ENCODE results near the gene PTER.

Gene PTER

GRCh38 chr10:16436758-16437539 is at the start of gene PTER:
PTER (plus strand) TSS chr10:16437010; CDS start chr10:16484385, 47,375 bp downstream.
- in situ Hi-C loops (cut with MboI; ENCODE audit: low sequenced_read_pairs) = no loop called here

- in situ Hi-C loops (cut with MboI; ENCODE audit: low sequenced_read_pairs) = no loop called here
These were observed 44.2 kb upstream of the PTER start for GRCh38 chr10:16392531-16393069.

- in situ Hi-C loops (cut with MboI; ENCODE audit: low sequenced_read_pairs) = no loop called here
These were observed 43.4 kb upstream of the PTER start for GRCh38 chr10:16393271-16393858.

- in situ Hi-C loops (cut with MboI; ENCODE audit: low sequenced_read_pairs) = no loop called here
These were observed 35.4 kb upstream of the PTER start for GRCh38 chr10:16401416-16401815.

- in situ Hi-C loops (cut with MboI; ENCODE audit: low sequenced_read_pairs) = no loop called here
These were observed 28.4 kb upstream of the PTER start for GRCh38 chr10:16408379-16408778.

- in situ Hi-C loops (cut with MboI; ENCODE audit: low sequenced_read_pairs) = no loop called here
These were observed 19.5 kb upstream of the PTER start for GRCh38 chr10:16417341-16417740.

GRCh38 chr10:16423599-16423998 is 13.2 kb upstream of the PTER start:
- in situ Hi-C loops (cut with MboI; ENCODE audit: low sequenced_read_pairs) = no loop called here

- in situ Hi-C loops (cut with MboI; ENCODE audit: low sequenced_read_pairs) = no loop called here
These were observed 11.4 kb upstream of the PTER start for GRCh38 chr10:16425449-16425848.

- in situ Hi-C loops (cut with MboI; ENCODE audit: low sequenced_read_pairs) = no loop called here
These were observed 7.3 kb upstream of the PTER start for GRCh38 chr10:16429539-16429938.

- in situ Hi-C loops (cut with MboI; ENCODE audit: low sequenced_read_pairs) = no loop called here
These were observed 448 bp upstream of the PTER start for GRCh38 chr10:16436367-16436757.

- in situ Hi-C loops (cut with MboI; ENCODE audit: low sequenced_read_pairs) = no loop called here
These were observed 707 bp downstream of the PTER start for GRCh38 chr10:16437540-16437894.

- in situ Hi-C loops (cut with MboI; ENCODE audit: low sequenced_read_pairs) = no loop called here
These were observed 2.5 kb downstream of the PTER start for GRCh38 chr10:16439295-16439694.

GRCh38 chr10:16440396-16441133 is 3.8 kb downstream of the PTER start:
- in situ Hi-C loops (cut with MboI; ENCODE audit: low sequenced_read_pairs) = no loop called here

- in situ Hi-C loops (cut with MboI; ENCODE audit: low sequenced_read_pairs) = no loop called here
These were observed 4.5 kb downstream of the PTER start for GRCh38 chr10:16441173-16441840.

- in situ Hi-C loops (cut with MboI; ENCODE audit: low sequenced_read_pairs) = no loop called here
These were observed 6.1 kb downstream of the PTER start for GRCh38 chr10:16442914-16443313.

GRCh38 chr10:16445770-16446469 is 9.1 kb downstream of the PTER start:
- in situ Hi-C loops (cut with MboI; ENCODE audit: low sequenced_read_pairs) = no loop called here

GRCh38 chr10:16449454-16449853 is 12.6 kb downstream of the PTER start:
- in situ Hi-C loops (cut with MboI; ENCODE audit: low sequenced_read_pairs) = no loop called here

- in situ Hi-C loops (cut with MboI; ENCODE audit: low sequenced_read_pairs) = no loop called here
These were observed 21.6 kb downstream of the PTER start for GRCh38 chr10:16458166-16458955.

GRCh38 chr10:16459423-16459939 is 22.7 kb downstream of the PTER start:
- in situ Hi-C loops (cut with MboI; ENCODE audit: low sequenced_read_pairs) = no loop called here

- in situ Hi-C loops (cut with MboI; ENCODE audit: low sequenced_read_pairs) = no loop called here
These were observed 29.2 kb downstream of the PTER start for GRCh38 chr10:16466001-16466400.

Measured in HL-60/S4 (cell line).